Psoas muscle (tissue), 8 donors: ENCODE measurements around the gene GPR33. TPM values are rescaled to one million over a fixed set of nuclear protein-coding genes. Genes with fewer than 3 reads are reported as not detected.

Experiments
- ATAC-seq, 4 donors: fragments of 200-7000 bp; cut with Tn5 transposase; one replicate each; pipeline ENCODE4 v1.9.1; 2020; ENCODE audit warnings: moderate library complexity in 3 of 4, mild to moderate bottlenecking in 2 of 4
- DNase-seq, 2 donors: peaks; one replicate each; pipeline ENCODE4 v3.0.0-alpha.2; 2020
- H3K27ac ChIP-seq: fragments of 200-600 bp; one replicate; pipeline ENCODE4 v1.8.0; 2022
- H3K27me3 ChIP-seq, 3 donors: fragments of 200-600 bp in 1 of 3; one replicate each; pipeline versions ENCODE4 v1.6.1 to v1.8.0; 2013 to 2022; ENCODE audit warnings: low read length in 2 of 3, mild to moderate bottlenecking in 2 of 3, moderate library complexity in 1 of 3; ENCODE audit not compliant: insufficient read depth in 3 of 3
- H3K36me3 ChIP-seq, 2 donors: fragments of 200-600 bp in 1 of 2; one replicate each; pipeline versions ENCODE4 v1.6.1 to v1.8.0; 2013 to 2022; ENCODE audit warnings: low read depth in 1 of 2, mild to moderate bottlenecking in 1 of 2, moderate library complexity in 1 of 2; ENCODE audit not compliant: insufficient read depth in 1 of 2
- H3K4me1 ChIP-seq: fragments of 200-600 bp; one replicate; pipeline ENCODE4 v1.8.0; 2022
- H3K4me3 ChIP-seq: fragments of 200-600 bp; one replicate; pipeline ENCODE4 v1.8.0; 2022; ENCODE audit warnings: mild to moderate bottlenecking
- H3K9me3 ChIP-seq: fragments of 200-600 bp; one replicate; pipeline ENCODE4 v1.8.0; 2022
- WGBS, 3 donors: extraction: QIAGEN DNeasy Blood & Tissue Kit; methylation state at CpG; one replicate each; pipeline versions ENCODE4 v1.1.6 to v1.1.7; 2013; 5-methylcytosine and 5-hydroxymethylcytosine counted together
- intact Hi-C, 2 donors: fragments of 100-400 bp; cut with DNase I; formaldehyde crosslinking; loops; one replicate each; pipeline versions ENCODE4 v1.11.0 to v1.14.2; 2022
- long read RNA-seq, 2 donors: library from polyadenylated mRNA; unstranded; transcript quantifications; one replicate each; pipeline ENCODE4 v2.0.0, GENCODE V29; 2021
- polyA plus RNA-seq, 3 donors: library from polyadenylated mRNA; stranded (reverse); fragments of 200-250 nt; gene quantifications; one replicate each; pipeline ENCODE4 v1.2.3, GENCODE V29; 2013
- total RNA-seq, 4 donors: library from RNA; stranded (reverse); fragmentation: NEBNext Ultra II Directional in 2 of 4; extraction: Animal tissue kit (Norgen Biotek cat#: 25700) in 2 of 4; gene quantifications; one replicate each; pipeline versions ENCODE4 v1.2.1 to v1.2.4, GENCODE V29; 2021 to 2023
- TF ChIP-seq, protein P1 (sequence below): fragments of 200-600 bp; IDR thresholded peaks from one replicate; pipeline ENCODE4 v1.8.0; 2022; ENCODE audit warnings: antibody characterized with exemption
- donor health status: healthy with polysubstance abuse.
- donor health status: DM: no; HTN: no; CAD: no; lungs with moderate emphysema.
- donor health status: Bipolar disorder and iron deficiency.
- donor health status: healthy.
- donor health status: DM: yes; HTN: yes; CAD: no.
- donor health status: DM: no; HTN: no; CAD: no.
- donor health status: DM: no; HTN: no; CAD: no.
- donor health status: DM: yes; HTN: yes; CAD: no.

The GPR33 gene, protein sequence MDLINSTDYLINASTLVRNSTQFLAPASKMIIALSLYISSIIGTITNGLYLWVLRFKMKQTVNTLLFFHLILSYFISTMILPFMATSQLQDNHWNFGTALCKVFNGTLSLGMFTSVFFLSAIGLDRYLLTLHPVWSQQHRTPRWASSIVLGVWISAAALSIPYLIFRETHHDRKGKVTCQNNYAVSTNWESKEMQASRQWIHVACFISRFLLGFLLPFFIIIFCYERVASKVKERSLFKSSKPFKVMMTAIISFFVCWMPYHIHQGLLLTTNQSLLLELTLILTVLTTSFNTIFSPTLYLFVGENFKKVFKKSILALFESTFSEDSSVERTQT
- total RNA-seq, result not detected
- not detected for polyA plus RNA-seq
- long read RNA-seq, donor 1, result 0 reads
- long read RNA-seq, donor 2, result 0 reads

DNA sequence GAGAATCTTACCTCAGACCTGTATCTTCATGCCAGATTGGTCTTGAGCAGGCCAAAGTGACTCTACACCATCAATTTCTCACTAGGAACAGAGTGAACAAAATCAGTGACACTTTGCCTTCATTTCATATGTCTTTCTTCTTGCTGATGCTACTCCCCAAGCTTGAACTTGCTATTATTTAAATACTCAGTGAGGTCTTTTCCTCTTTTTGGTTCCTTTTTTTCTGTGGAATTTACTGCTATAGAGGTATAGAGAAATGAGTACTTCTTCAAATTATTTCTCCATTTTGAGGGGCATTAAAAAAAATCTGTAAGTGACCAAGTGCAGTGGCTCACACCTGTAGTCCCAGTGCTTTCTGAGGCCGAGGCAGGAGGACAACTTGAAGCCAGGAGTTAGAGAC is at the start of gene GPR33:
Gene GPR33 (minus strand): TSS at position 154 of the 400 bp plus-strand sequence. CDS start 4,074 bp downstream, outside the sequence.
- intact Hi-C loops, result no loop called here
- no peaks in the 10 kb centered on the region for H3K4me1 ChIP-seq
- DNase-seq, result no peak

DNA sequence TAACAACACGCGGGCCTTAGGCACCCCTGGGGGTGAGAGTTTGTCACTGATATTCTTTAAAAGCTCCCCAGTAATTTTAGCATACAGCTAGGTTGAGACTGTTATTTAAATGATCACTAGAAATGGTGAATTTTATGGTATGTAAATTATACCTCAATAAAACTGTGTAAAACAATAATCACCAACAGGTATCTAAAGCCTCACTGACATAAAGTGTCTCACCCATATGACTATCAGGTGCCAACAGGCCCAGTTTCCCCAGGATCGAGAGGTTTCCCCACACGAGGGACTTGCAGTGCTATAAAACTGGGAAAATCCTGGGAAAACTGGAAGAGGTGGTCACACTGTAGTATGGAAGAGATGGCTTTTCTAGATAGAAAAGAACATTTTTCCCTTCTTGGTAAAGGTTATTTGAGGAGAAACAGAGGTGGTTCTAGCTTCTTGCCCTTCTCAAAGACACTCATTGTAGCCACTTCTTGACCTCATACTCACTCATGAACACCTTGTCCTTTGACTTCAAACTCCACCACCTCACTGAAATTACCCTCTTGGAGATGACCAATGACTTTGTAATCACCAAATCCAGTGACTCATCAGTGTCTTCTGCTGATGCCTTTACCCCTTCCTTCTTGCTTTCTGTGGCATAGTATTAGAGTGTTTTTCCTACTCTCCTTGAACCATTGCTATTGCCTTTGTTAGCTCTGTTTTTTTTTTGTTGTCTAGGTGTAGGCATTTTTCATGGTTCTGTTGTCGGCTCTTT is 48.5 kb upstream of the GPR33 start:
- Histone ChIP-seq H3K9me3 (no peaks in the 10 kb centered on the region), H3K27ac (no peak overlapping the region), H3K4me1 (no peaks in the 10 kb centered on the region), H3K4me3 (no peak overlapping the region), H3K36me3 (no peaks in the 10 kb centered on the region), H3K27me3 (no peaks in the 10 kb centered on the region)
- intact Hi-C loops, result no loop called here
- TF ChIP-seq, protein P1, sequence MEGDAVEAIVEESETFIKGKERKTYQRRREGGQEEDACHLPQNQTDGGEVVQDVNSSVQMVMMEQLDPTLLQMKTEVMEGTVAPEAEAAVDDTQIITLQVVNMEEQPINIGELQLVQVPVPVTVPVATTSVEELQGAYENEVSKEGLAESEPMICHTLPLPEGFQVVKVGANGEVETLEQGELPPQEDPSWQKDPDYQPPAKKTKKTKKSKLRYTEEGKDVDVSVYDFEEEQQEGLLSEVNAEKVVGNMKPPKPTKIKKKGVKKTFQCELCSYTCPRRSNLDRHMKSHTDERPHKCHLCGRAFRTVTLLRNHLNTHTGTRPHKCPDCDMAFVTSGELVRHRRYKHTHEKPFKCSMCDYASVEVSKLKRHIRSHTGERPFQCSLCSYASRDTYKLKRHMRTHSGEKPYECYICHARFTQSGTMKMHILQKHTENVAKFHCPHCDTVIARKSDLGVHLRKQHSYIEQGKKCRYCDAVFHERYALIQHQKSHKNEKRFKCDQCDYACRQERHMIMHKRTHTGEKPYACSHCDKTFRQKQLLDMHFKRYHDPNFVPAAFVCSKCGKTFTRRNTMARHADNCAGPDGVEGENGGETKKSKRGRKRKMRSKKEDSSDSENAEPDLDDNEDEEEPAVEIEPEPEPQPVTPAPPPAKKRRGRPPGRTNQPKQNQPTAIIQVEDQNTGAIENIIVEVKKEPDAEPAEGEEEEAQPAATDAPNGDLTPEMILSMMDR, result no peak
- WGBS, 3 donors, result 77% methylated on average over 5 of the region's 5 CpGs
- no peak for DNase-seq
- no peak for ATAC-seq

More for the DNA sequence above, at the start of gene GPR33:
- no peaks in the 10 kb centered on the region for H3K36me3 ChIP-seq
- no peaks in the 10 kb centered on the region for H3K9me3 ChIP-seq
- 78 to 95% (median 92%) methylated on average over 1 of the region's 1 CpG for WGBS, 3 donors
- H3K27me3 ChIP-seq, result no peaks in the 10 kb centered on the region
- no peak within 1 kb of the TSS for H3K27ac ChIP-seq
- no peak for ATAC-seq
- no peak within 1 kb of the TSS for H3K4me3 ChIP-seq
- TF ChIP-seq, protein P1, result no peak

DNA sequence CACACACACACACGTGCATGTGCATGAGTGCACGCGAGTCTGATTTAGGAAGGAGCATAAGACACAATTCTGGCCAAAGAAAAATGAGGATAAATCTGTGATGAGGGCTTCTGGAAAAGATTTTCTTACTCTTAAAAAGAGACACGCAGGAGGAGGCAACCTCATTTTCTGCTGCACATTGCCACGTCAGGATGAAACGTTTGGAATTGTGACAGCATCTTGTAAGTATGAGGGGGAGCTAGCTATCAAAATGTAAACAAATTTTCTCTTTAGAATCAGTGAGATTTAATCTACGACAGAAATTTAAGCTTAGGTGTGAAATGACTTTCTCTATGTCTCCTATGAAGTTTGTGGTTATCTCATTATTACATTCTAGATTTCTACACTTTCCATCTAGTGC is 42.3 kb upstream of the GPR33 start:
- no peak for DNase-seq
- intact Hi-C loops, result no loop called here
- no peak for ATAC-seq
- WGBS, 3 donors, result 56 to 70% (median 61%) methylated on average over 7 of the region's 7 CpGs
- Histone ChIP-seq H3K27me3 (no peaks in the 10 kb centered on the region), H3K27ac (no peak overlapping the region), H3K4me1 (no peaks in the 10 kb centered on the region), H3K4me3 (no peak overlapping the region), H3K9me3 (no peaks in the 10 kb centered on the region), H3K36me3 (no peaks in the 10 kb centered on the region)
- TF ChIP-seq, protein P1, result no peak

DNA sequence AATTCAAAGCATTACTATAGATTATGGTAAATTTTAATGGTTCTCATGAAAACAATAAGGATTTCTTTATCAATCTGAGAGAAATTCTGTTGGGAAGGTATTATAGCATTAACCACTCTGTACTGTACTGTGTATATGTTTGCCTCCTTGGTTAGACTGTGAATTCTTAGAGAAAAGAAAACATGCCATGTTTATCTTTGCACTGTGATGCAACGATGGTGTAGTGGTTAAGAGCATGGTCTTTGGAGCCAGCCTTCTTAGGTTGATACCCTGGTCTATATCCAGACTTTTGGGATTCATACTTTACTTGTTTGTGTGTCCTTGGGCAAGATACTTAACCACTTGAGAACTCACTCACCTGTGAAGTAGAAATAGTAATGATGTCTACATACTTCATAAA is 41.2 kb upstream of the GPR33 start:
- intact Hi-C loops, result no loop called here
- ATAC-seq (no peak), DNase-seq (no peak)
- Histone ChIP-seq H3K4me3 (no peak overlapping the region), H3K27me3 (no peaks in the 10 kb centered on the region), H3K4me1 (no peaks in the 10 kb centered on the region), H3K27ac (no peak overlapping the region), H3K9me3 (no peaks in the 10 kb centered on the region), H3K36me3 (no peaks in the 10 kb centered on the region)
- TF ChIP-seq, protein P1, result no peak
- WGBS, 3 donors, result 45 to 77% (median 60%) methylated on average over 1 of the region's 1 CpG
